Right ventricle myocardium inferior (tissue), 1 donor: ENCODE measurements around the gene MYCL. TPM values are rescaled to one million over a fixed set of nuclear protein-coding genes. Genes with fewer than 3 reads are reported as not detected.
A peak's percentile ranks its signal among the peaks of the same experiment; 100 is the strongest.

Source experiments
- ATAC-seq: fragments of 200-7000 bp; cut with Tn5 transposase; one replicate; pipeline ENCODE4 v1.9.1; 2020; ENCODE audit warnings: mild to moderate bottlenecking, moderate library complexity
- DNase-seq: peaks from one replicate; pipeline ENCODE4 v3.0.0; 2021; ENCODE audit errors: missing footprints
- intact Hi-C: fragments of 100-400 bp; cut with DNase I; formaldehyde crosslinking; loops from one replicate; pipeline ENCODE4 v1.11.0; 2022
- total RNA-seq: library from RNA; stranded (reverse); fragmentation: NEBNext Ultra II Directional; extraction: Animal tissue kit (Norgen Biotek cat#: 25700); gene quantifications from one replicate; pipeline ENCODE4 v1.2.1, GENCODE V29; 2021
- donor health status: DM: no; HTN: yes; CAD: no; lungs with severe emphysema.

The MYCL gene
- total RNA-seq, 1 donor from 2014 or later, result 1.1 TPM

DNA sequence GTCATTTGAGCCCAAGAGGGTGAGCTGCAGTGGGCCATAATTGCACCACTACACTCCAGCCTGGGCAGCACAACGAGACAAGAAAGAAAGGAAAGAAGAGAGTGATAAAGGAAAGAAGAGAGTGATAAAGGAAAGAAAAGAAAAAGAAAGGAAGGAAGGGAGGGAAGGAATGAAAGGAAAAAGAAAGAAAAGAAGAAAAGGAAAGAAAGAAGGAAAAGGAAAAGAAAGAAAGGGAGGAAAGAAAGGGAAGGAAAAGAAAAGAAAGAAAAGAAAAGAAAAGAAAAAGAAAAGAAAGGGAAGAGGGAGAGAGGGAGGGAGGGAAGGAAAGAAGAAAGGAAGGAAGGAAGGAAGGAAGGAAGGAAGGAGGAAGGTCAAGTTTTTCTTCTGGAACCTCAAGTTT, 36.0 kb downstream of the MYCL start:
- DNase-seq, result no peak
- intact Hi-C loops, result no loop called here
- ATAC-seq, result no peak

DNA sequence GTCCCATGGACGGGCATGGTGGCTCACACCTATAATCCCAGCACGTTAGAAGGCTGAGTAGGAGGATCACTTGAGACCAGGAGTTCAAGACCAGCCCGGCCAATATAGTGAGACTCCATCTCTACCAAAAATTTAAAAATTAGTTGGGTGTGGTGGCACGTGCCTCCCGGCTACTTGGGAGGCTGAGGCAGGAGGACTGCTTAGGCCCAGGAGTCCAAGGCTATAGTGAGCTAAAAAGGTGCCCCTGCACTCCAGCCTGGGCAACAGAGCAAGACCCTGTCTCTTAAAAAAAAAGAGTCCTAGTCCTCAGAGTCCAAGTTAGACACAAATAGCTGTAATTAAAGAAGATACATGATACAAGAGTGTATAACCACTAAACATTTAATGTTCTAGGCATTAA, 38.5 kb downstream of the MYCL start:
- intact Hi-C loops, result no loop called here
- ATAC-seq (no peak), DNase-seq (no peak)

DNA sequence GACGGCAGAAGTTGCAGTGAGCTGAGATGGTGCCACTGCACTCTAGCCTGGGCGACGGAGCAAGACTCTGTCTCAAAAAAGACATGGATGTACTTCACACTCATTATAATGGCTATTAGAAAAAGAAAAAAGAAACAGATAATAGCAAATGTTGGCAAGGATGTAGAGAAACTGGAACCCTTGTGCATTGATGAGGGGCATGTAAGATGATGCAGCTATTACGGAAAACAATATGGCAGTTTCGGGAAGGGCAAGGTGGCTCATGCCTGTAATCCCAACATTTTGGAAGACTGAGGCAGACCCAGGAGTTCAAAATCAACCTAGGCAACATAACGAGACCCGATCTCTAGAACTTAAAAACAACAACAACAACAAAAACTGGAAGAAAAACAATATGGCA, 40.7 kb downstream of the MYCL start:
- ATAC-seq (no peak), DNase-seq (no peak)
- intact Hi-C loops, result no loop called here

DNA sequence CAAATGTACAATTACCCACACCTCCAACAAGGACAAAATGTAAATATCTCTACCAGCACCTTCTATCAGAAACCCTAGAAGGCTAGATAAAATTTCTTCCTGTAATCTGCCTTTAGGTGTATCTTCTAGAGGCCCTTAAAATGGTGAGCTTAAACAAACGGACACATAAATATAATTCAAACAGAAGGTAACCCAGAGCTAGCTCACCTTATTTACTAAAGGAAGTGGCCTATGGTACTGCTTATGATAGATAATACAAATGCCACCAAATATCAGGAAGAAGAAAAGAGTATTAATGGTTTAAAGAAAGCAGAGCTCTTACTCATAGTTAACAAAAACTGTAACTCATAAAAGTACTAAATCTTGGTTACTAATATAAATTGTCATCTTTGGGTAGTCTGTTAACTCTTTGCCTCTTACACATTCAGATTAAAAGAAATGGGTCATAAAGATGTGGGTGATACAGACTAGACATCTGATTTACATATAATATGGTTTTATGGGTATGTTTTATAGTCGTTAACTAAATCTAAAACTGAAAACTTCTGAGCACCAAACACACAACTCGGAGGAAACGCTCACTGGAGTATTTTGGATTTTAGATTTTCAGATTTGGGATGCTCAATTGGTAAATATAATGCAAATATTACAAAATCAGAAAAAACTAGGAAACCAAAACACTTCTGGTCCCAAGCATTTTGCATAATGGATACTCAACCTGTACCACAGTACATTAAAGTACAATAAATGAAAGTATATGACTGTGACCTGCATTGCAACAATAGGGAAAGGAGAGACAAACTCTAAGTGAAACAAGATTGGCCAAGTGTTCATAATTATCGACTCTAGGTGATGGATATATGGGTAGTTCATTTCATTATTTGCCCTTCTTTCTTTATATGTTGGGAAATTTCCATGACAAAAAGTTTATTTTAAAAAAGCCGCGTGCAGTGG, 41.6 kb downstream of the MYCL start:
- DNase-seq (no peak), ATAC-seq (no peak)
- intact Hi-C loops, result no loop called here

DNA sequence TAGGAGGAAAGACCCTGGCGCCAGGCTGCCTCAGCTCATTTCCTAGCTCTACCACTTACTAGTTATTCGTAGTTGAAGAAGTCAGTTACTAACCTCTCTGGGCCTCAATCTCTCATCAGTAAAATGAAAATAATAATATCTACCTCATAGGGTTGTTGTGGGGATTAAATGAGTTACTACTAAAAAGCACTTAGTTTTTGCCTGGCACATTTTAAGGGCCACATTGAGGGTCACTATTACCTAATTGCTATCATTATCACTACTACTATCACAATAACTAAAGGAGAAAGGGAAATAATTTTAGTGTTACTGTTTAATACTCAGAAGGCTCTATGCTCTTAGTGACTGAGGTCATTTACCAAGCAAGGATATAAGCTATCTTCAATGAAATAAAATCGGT, 43.4 kb downstream of the MYCL start:
- no peak for DNase-seq
- no peak for ATAC-seq
- intact Hi-C loops, result no loop called here

DNA sequence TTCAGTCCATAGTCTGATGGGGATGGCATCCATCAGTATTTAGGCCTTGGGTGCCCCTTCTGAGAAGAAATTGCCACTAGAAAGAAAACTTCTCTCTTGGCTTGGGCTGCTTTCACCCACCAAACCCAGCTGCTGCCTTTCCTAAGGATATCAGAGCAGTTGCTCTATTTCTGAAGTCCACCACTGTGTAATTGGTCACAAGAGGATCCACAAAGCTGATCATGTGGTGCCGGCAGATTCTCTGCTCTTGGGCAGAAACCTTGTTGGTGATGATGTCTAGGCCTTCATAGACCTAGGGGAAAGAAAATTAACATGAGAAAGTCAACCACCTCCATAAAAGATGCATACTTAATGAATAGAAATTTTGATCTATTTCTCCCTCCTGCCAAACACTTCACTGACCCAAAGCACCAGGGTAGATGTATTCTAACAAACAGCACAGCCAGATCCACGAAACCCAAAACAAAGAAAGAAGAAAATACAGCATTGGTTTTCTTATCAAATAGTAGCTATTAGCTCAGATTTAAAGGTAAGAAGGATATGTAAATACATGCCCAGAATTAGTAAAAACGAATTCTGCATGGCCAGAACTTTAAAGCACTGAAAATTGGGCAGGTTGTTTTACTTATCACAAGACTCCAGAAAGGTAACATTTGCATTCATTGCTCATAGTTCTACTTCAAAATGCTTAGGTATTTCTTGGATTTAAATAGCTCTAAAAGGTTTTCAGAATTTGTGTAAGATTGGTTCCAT, 44.4 kb downstream of the MYCL start:
- no peak for ATAC-seq
- DNase-seq, result no peak
- intact Hi-C loops, result no loop called here

DNA sequence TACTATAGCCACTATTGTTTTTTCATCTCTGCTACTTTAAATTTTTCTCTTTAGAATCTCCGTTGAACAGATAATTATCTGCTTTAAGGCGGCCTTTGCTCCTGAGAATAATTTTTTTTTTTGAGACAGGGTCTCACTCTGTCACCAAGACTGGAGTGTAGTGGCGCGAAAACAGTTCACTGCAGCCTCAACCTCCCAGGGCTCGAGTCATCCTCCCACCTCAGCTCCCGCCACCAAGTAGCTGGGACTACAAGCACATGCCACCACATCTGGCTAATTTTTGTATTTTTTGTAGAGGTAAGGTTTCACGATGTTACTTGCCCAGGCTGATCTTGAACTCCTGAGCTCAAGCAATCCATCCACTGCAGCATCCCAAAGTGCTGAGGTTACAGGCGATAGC, 47.0 kb downstream of the MYCL start:
- intact Hi-C loops, result no loop called here
- DNase-seq, result no peak
- no peak for ATAC-seq

DNA sequence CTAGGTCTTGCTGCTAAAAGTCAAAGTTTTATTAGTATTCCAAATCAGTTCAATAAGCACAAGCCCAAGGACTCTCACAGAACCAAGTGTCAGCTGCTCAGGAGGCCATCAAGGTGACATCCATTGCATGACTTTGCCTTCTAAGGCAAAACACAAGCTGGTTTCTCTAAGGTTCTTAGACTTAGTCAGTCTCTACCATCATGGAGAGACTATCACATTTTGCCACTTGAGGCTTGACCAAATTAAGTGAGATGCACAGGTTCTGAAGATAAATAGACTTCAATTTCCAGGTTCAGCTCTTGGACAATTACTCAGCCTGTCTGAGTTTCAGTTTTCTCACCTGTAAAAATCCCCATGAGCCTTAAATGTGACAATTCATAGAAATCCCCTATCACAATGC, 47.4 kb downstream of the MYCL start:
- ATAC-seq (no peak), DNase-seq (no peak)
- intact Hi-C loops, result no loop called here

DNA sequence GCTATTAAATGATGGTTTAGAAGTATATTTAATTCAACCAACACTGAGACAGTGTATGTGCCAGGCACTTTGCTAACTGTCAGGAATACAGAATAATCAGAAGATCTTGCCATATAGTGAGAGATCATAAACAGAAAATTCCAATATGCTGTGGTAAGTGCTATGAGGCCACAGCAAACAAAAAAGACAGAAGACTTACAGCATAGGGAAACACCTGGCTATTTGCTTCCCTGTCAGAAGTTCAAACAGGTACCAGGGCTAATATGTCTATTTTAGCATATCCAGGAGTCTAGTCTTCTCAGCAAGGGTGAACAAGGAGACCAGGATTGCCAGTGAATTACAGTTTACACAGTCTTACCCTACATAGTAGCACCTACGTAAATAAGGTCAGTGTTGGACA, 48.8 kb downstream of the MYCL start:
- DNase-seq (no peak), ATAC-seq (no peak)
- intact Hi-C loops, result no loop called here

DNA sequence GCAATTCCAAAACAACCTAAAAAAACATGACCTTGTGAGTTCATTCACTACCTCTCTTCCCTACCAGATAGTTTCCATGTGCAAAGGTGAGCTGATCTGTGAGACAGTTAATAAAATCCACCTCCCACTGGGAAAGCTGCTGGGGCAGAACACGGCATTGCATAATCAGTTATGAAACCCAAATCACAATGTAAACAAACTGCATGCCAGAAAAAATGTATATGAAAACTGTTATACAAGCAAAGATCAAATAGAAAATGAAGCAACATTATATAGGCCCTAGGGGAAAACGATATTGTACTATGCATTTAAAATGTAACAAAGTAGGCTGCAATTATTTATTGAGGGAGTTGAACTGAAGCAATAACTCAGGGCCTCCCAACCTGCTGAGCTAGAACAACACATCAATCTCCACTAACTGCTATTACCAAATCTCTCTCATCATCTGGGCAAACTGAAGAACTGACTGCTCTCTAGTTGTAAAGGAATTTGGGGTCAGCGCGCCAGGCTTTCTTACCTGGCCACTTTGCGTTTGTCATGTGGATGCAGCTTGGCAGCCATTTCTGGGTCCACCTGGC, 49.4 kb downstream of the MYCL start:
- DNase-seq (no peak), ATAC-seq (no peak)
- intact Hi-C loops, result no loop called here

DNA sequence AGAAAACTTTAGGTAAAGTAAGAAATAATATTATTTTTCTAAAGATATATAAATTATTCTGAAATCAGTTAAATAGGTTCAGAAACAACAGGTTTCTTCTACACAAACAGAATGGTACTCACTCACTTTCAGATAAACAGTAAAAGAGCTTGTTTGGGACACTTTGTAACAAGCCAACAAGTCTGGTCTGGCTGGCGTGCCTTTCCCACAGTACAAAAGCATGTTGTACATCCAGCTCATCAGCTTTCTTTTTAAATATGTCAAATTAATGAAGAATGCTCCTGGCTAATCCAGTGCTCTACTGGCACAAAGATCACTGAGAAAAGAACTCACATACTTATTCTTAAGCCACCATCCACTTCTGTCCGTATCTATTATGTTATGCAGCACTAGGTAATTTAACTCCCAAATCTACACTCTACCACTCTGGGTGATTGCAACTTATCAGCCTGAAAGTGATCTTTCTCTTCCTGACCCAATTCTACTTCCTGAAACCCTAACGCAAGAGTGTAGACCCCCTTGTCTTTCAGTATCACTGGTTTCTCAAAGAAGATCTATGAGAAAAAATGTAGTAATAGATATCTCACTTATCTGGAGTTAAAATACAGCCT, 51.0 kb downstream of the MYCL start:
- DNase-seq (no peak), ATAC-seq (no peak)
- intact Hi-C loops, result no loop called here

DNA sequence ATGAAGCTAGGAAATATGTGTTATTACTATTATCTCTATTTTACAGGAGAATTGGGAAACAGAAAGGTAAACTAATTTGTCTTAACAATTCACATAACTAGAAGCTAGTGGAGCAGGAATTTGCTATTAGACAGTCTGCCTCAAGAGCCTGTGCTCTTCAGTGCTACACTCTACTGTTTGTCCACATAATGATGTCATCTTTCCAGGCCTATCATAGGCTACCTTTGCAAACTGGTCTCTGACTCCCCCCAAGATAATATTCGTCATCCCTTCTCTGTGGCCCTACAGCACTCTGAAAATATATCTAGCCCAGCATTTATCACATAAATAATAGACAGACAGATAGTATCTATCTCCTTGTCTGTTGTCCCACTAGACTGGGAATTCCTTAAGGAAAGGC, 52.5 kb downstream of the MYCL start:
- intact Hi-C loops, result no loop called here
- ATAC-seq (no peak), DNase-seq (no peak)

DNA sequence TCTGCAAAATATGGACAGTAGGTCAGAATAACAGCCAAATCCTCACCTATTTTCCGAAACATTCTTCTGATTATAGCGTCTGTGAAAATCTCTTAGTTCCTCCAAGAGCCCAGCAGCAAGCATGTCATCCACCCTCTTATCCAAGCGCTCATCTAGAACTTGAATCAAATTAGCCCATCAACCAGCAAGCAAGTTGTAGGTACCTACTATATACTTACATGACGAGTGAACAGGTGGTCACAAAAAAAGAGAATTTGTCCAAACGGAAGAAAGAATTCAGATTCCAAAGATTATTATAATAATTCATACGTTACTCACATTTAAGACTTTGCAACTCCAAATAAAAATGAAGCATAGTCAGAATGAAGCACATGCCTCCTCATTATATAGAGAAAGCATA, 53.8 kb downstream of the MYCL start:
- intact Hi-C loops, result no loop called here
- no peak for ATAC-seq

DNA sequence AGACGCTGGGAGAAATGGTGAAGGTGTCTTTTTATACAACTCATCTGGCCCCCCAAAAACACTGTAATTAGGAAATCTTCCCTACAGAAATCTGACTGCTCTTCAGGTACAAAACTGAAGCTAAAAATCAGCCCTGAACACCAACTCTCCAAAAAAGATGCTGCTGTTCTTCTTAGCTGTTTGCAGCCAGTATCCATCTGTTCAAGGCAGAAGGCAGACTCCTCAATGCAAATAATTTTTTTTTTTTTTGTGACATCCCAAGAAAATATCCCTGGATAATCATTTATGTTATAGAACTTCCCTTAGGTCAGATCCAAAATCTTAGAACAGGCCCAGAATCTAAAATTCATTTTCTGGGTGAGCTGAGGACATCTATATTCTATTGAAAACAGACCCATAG, 54.9 kb downstream of the MYCL start:
- DNase-seq, result no peak
- intact Hi-C loops, result no loop called here

More for the DNA sequence above, 53.8 kb downstream of the MYCL start:
- DNase-seq, result no peak

DNA sequence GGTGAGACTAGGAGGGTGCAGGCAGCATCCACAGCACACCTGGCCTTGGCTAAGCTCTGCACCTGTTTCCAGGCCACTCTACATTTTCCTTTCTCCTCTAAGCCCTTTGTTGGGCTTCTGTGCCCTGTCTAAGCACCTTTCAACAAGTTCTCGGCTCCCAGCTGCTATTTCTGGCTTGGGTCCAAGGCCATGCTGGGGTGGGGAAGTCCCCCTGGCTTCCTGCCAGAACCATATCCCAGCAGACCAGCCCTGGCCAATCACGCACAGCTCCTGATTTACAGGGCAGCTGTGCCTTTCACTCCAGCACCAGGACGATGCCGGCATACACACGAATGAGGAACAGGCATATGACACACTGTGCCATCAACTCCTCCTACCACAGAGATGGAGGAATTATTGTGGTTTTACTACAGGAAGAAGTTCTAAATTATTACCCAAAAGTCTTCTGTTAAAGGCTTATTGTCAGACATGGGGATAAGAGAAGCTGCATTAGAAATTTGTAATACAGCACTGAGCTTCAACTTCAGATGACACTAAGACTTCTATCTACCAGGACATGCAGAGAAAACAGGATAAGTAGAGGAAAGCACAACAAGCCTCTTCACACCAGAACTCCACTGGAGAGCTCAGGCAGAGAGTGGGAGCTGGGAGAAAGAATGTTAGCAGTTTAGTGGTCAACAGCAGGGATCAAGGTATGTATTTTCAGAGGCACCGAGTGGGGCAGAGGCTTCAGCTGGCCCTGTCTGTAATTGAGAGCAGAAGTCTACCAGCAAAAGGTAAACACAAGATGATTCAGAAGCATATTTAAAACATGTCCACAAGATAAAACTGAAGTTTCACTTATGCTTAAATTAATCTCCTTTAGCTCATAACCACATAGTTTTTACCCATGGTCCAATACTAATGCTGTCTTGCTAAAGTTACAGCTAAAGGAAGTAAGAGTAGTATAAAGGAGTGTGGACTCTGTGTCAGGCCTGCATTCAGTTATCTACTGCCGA, 55.8 kb downstream of the MYCL start:
- peak; percentile 90 for DNase-seq
- peak; percentile 93 for ATAC-seq
- intact Hi-C loops, result no loop called here

More for the DNA sequence above, 54.9 kb downstream of the MYCL start:
- ATAC-seq, result no peak
